GM12801 (cell line): ENCODE measurements around the gene PCSK4.

Experiments
- TF ChIP-seq, protein P1 (sequence below): IDR thresholded peaks from one replicate; pipeline ENCODE4 v1.5.1; 2011; ENCODE audit warnings: control low read depth; ENCODE audit not compliant: insufficient read length; ENCODE audit errors: extremely low read depth

The PCSK4 gene

DNA sequence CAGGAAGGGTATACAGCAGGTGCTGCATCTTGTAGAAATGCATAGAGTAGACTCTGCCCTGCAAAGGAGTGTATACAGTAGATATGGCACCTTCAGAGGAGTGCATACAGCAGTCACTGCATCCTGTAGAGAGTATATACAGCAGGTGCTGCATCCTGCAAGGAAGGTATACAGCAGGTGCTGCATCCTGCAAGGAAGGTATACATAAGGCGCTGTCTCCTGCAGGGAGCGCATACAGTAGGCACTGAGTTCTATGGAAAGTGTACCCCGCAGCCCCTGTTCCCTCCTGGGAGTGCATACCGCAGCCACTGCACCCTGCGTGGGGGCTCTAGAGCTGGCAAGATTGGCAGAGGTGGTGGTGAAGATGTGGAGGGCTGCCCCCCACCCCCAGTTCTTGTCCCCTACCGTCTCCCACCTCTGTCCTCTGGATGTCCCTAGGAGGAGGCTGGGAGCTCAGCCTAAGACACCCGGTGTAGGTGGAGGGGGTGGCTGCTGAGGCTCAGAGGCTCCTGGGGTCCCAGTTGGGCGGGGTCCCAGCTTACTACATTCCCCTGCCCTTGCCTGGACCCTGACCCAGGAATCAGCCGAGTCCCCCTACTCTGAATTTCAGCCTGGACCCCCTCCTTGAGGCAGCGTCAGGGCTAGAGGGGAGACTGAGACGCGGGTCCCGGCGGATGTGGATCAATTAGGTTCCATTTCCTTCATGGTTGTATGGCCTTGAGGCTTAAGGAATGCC lies 25.0 kb upstream of the PCSK4 start:
- TF ChIP-seq, protein P1, sequence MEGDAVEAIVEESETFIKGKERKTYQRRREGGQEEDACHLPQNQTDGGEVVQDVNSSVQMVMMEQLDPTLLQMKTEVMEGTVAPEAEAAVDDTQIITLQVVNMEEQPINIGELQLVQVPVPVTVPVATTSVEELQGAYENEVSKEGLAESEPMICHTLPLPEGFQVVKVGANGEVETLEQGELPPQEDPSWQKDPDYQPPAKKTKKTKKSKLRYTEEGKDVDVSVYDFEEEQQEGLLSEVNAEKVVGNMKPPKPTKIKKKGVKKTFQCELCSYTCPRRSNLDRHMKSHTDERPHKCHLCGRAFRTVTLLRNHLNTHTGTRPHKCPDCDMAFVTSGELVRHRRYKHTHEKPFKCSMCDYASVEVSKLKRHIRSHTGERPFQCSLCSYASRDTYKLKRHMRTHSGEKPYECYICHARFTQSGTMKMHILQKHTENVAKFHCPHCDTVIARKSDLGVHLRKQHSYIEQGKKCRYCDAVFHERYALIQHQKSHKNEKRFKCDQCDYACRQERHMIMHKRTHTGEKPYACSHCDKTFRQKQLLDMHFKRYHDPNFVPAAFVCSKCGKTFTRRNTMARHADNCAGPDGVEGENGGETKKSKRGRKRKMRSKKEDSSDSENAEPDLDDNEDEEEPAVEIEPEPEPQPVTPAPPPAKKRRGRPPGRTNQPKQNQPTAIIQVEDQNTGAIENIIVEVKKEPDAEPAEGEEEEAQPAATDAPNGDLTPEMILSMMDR: no peak

DNA sequence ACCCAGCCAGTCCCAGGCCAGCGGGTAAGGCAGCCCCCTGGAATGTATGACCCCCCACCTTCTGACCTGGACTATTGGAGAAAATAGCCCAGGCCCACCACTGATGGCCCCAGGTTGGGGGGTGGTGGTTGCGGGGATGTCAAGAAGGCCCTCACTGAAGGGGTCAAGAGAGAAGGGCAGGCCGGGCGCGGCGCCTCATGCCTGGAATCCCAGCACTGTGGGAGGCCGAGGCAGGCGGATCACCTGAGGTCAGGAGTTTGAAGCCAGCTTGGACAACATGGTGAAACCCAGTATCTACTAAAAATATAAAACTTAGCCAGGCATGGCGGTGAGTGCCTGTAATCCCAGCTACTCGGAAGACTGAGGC lies 24.1 kb upstream of the PCSK4 start:
- TF ChIP-seq, protein P1: no peak

DNA sequence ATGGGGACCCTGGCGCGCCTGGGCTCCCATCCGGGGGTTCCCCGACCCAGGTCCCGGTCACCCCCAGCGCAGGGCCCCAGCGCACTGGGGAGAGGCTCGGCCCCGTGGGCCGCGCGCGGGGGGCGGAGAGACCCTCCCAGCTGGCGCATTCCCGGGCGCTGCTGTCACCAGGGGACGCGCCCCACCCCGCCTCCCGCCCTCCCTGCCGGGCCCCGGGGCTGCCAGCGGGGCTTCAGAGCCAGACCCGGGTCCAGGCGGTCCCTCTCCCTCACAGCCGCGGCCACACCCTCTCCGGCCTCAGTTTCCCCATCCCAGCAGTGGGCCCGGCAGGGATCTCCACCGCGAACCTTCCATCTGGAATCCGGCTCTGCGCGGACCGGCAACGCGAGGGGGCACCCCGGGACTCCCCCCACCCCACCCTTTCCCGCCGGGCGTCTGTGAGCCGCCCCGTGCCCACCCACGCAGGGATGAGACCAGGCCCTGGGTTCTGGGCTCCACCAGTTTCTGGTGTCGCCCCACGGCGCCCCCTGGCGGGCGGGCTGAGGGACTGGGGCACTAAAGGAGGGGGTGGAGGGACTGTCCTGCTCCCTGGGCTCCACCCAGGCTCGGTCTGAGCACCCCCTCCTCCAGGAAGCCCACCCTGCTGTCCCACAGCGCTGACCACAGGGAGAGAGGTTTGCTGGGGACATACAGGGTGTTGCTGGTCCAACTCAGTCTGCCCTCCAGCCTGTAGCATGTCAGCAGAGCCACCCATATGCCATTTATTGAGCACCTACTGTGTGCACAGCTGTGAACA lies 23.5 kb upstream of the PCSK4 start:
- TF ChIP-seq, protein P1: no peak

DNA sequence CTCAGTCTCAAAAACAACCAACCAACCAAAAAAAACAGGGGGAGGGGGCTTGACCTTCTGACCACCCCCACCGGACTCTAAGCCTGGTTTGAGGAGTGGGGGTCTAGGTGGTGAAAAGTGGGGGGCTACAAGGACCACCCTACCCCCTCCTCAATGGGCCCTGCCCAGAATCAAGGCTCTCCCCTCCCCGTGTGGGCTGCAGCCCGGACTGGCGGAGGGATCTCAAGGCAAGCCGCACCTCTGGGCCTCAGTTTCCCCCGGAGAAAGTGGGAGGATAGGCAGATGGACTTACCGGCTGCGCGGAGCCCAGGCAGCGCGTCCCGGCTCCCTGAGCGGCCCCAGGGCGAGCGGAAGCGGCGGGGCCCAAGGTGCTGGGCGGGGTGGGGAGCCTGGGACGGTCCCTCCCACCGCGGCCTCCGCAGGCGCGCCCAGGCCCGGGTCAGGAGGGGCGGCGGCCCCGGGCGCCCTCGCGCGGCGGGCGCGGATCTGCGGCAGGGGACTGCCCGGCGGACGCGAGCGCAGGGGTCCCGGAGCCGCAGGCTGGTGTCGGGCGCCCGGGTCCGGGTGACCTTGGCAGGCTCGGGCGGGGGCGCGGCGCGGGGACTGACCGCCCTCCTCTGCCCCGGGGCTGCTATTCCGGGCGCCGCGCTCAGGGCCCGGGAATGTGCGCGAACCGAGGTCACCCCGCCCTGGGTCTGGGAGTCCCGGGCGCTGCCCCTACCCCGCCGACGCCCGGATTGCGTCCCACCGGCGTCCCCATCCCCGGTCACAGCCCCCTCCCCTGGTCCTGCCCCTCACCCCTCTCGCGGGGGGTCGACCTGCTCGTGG lies 22.7 kb upstream of the PCSK4 start, which contains the start of gene ADAMTSL5:
Gene ADAMTSL5, minus strand, starts transcription at position 349 of the 828 bp plus-strand sequence. CDS start 2,076 bp downstream, outside the sequence.
- TF ChIP-seq, protein P1: no peak

DNA sequence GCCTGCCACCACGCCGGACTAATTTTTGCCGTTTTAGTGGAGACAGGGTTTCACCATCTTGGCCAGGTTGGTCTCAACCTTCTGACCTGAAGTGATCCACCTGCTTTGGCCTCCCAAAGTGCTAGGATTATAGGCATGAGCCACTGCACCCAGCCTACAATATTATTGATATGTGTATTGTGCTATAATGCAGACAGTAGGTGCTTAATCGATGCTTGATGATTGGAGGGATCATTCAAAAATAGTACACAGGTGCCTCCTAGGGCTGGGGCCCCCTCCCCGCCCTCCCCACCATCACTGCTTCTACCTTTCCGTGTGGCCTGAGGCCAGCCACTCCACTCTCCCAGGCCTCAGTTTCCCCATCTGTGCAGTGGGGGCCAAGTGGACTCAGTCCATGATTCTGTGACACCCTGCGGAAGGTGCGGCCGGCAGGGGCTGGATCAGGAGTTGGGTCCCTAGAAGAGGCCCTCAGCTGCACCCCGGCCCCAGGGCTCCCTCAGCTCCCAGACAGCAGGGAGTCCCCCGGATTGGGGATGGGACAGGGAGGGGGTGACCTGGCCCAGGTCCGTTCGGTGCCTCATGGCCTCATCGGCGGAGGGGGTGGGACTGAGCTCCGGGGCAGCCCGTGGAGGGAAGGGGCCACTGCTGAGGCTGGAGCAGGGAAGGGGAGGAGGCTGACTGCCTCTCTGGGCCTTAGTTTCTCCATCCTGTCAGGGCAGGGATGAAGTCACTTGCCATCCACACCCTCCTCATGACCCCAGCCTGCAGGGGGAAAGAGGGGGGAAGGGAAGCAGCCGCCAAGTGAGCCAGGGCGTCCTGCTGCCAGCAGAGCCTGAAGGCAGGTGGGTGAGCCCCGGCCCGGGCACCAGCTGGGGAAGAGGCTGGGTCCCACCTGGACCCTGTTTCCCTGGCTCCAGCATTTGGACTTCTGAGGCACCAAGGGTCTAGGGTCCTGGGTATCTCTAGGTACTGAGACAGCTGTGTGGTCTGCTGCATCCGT lies 21.5 kb upstream of the PCSK4 start:
- TF ChIP-seq, protein P1: no peak

DNA sequence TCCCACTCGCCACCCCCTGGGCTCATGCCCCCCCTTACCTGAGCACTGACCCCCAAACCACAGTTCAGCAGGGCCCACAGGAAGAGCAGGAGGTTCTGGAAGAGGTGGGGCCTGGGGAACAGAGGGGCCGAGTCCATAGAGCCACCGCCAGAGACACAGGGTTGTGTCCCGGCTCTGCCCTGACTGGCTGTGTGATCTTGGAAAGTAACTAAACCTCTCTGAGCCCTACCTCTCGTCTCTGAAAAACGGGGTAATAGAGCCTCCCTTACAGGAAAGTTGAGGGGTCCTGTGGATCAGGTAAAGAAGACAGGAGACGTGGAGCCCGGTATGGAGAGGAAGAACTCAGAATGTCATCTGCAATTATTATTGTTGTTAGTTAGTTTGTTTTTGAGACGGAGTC lies 20.7 kb upstream of the PCSK4 start:
- TF ChIP-seq, protein P1: no peak
